Measurements from ENCODE around the gene SLC45A3. TPM values are rescaled to one million over a fixed set of nuclear protein-coding genes. Genes with fewer than 3 reads are reported as not detected.
A peak's percentile ranks its signal among the peaks of the same experiment; 100 is the strongest.
"Not testable (repeated sequence)": the region's sequence is repeated elsewhere in the genome, so short reads cannot be mapped to it uniquely, and the experiment has no call there.

Gene SLC45A3, protein sequence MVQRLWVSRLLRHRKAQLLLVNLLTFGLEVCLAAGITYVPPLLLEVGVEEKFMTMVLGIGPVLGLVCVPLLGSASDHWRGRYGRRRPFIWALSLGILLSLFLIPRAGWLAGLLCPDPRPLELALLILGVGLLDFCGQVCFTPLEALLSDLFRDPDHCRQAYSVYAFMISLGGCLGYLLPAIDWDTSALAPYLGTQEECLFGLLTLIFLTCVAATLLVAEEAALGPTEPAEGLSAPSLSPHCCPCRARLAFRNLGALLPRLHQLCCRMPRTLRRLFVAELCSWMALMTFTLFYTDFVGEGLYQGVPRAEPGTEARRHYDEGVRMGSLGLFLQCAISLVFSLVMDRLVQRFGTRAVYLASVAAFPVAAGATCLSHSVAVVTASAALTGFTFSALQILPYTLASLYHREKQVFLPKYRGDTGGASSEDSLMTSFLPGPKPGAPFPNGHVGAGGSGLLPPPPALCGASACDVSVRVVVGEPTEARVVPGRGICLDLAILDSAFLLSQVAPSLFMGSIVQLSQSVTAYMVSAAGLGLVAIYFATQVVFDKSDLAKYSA
- under 1 TPM; 0.55 to 0.56 TPM for total RNA-seq

DNA sequence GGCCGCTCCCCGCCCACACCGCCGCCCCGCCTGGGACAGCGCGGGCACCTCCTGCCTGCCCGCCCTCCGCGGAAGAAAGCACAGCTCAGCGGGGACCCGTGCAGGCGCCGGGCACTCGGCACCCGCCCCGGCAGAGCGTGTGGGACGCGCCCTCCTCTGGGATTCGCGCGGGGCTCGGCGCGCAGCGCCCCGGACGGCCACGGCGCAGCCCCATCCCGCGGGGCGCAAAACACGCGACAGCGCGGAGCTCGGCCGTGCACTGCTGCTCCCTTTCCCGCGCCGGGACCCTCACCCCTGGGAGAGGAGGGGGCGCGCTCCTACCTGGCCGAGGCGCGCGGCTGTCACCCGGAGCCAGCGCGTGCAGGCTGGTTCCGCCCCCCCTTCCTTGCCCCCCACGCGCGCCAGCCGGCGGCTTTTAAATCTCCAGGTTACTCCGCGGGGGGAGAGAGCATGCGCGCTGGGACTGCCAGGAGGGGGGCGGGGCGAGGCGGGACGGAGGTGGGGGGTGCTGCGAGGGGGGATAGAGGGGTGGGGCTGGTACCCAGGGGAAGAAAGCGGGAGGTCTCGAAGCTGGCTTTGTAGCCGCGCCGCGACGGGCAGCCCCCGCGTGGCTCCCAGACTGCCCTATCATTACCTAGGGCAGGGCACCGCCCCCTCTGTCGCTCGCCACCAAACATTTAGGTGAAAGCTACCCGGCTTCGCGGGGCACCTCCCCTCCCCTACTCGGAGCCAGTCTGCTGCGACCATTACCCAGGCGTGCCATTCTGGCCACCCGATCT, at the start of gene SLC45A3:
SLC45A3 (minus strand) TSS at position 437 of the 779 bp plus-strand sequence. CDS start 15,853 bp downstream, outside the sequence.
- no peaks in the 10 kb centered on the region for H3K36me3 Mint-ChIP-seq
- DNase-seq: peak; percentile 40
- intact Hi-C loops (cut with micrococcal nuclease): no loop called here
- no peaks in the 10 kb centered on the region for H3K9me3 Mint-ChIP-seq
- H3K4me1 Mint-ChIP-seq (ENCODE audit: low read depth): peaks cover 10% of the 10 kb centered on the region
- CTCF ChIA-PET: interaction anchor here (0.9 to 8.7 kb wide), 6 partner anchors 17 to 102 kb away, joined by 3 to 84 read pairs (median 6); partner anchors contain the start of gene ELK4
- H3K27ac Mint-ChIP-seq: no peak within 1 kb of the TSS
- H3K27me3 Mint-ChIP-seq: peaks cover 13% of the 10 kb centered on the region
- H3K4me3 Mint-ChIP-seq: peak within 1 kb of the TSS; percentile 72
- POLR2A ChIA-PET: interaction anchor here (1.0 to 1.5 kb wide), 3 partner anchors 48 to 88 kb away, joined by 3 to 5 read pairs (median 4); no protein-coding TSS in a partner anchor

DNA sequence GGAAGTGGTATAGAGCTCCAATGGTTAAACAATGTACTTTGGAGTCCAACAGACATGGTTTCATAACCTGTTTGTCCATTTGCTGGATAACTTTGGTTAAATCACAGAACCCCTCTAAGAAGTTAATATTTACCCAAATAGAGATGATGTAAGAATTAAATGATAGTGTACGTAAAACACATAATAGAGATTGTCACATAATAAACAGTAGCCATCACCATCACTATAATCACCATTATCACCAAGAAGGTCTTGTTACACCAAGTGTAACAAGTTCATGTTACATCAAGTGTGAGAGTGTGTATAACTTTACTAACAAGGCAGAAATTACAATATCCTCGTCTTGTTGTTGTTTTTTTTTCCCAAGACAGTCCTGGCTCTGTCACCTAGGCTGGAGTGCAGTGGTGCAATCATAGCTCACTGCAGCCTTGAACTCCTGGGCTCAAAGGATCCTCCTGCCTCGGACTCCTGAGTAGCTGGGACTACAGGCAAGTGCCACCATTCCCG, 46.4 kb upstream of the SLC45A3 start:
- Mint-ChIP-seq H3K4me3 (no peak overlapping the region), H3K36me3 (peaks cover 37% of the 10 kb centered on the region), H3K4me1 (ENCODE audit: low read depth) (peaks cover 20% of the 10 kb centered on the region), H3K9me3 (no peaks in the 10 kb centered on the region), H3K27me3 (no peaks in the 10 kb centered on the region), H3K27ac (no peak overlapping the region)
- intact Hi-C loops (cut with micrococcal nuclease): no loop called here
- ChIA-PET POLR2A (no interaction called here), CTCF (interaction anchor here (3.9 to 7.4 kb wide), 2 partner anchors 16 to 68 kb away, joined by 12 to 52 read pairs; no protein-coding TSS in a partner anchor)
- DNase-seq: no peak

DNA sequence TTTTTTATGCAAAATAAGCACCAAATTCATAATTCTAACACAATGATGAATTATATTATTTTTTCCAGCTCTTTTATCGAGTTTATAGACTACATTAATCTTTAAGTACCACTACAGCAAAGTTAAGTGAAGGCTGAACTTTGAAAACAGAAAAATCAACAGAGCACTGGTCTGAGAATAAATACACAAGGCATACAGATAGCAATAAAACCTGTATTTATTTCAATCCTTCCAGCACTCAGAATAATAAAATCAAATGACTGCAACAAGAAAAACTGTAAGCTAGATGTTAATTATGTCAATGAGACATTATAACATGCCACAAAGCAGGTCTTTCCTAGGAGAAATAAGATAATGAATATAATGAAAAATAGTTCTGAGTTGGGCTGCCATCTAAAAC, 45.2 kb upstream of the SLC45A3 start:
- no peak for DNase-seq
- no peaks in the 10 kb centered on the region for H3K27me3 Mint-ChIP-seq
- H3K9me3 Mint-ChIP-seq: no peaks in the 10 kb centered on the region
- H3K4me1 Mint-ChIP-seq (ENCODE audit: low read depth): peaks cover 20% of the 10 kb centered on the region
- H3K36me3 Mint-ChIP-seq: peaks cover 45% of the 10 kb centered on the region
- POLR2A ChIA-PET: no interaction called here
- intact Hi-C loops (cut with micrococcal nuclease): no loop called here
- H3K27ac Mint-ChIP-seq: no peak overlapping the region
- CTCF ChIA-PET: interaction anchor here (1.6 to 7.4 kb wide), 3 partner anchors 15 to 201 kb away, joined by 3 to 52 read pairs (median 12); no protein-coding TSS in a partner anchor
- no peak overlapping the region for H3K4me3 Mint-ChIP-seq

DNA sequence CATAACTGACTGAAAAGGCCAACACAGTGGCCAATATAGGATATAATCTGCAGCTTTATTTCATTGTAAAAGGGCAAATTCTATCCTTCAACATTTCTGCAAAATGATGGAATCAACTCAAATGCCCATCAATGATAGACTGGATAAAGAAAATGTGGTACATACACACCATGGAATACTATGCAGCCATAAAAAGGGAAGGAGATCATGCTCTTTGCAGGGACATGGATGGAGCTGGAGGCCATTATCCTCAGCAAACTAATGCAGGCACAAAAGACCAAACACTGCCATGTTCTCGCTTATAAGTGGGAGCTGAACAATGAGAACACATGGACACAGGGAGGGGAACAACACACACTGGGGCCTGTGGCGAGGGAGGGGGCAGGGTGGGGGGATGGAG, 40.4 kb upstream of the SLC45A3 start:
- ChIA-PET POLR2A (interaction anchor here (0.9 to 1.6 kb wide), 3 partner anchors 10 to 27 kb away, joined by 3 read pairs; no protein-coding TSS in a partner anchor), CTCF (interaction anchor here (0.6 to 7.4 kb wide), 4 partner anchors 10 to 401 kb away, joined by 3 to 52 read pairs (median 6); no protein-coding TSS in a partner anchor)
- H3K9me3 Mint-ChIP-seq; intact Hi-C loops (cut with micrococcal nuclease); H3K27me3 Mint-ChIP-seq; DNase-seq; H3K27ac Mint-ChIP-seq; H3K4me3 Mint-ChIP-seq: not testable (repeated sequence)
- peaks cover 57% of the 10 kb centered on the region for H3K36me3 Mint-ChIP-seq
- H3K4me1 Mint-ChIP-seq (ENCODE audit: low read depth): peaks cover 30% of the 10 kb centered on the region

DNA sequence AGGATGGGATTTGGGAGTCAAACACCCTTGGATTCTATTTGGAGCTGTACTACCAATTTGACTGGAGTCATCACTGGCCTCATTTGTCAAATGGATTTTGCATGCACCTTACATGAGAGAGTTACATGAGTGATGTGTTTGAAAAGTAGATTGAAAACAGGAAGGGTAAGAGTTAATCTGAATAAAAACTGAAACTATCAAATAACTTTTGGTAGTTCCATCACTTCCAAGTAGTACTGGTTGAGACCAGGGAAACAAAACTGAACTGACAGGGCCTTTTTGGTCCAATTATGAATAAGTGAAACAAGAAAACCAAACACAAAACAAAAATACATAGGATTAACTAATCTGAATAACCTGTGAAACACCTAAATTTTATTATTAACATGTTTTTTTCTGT, 39.5 kb upstream of the SLC45A3 start:
- H3K4me3 Mint-ChIP-seq: no peak overlapping the region
- CTCF ChIA-PET: interaction anchor here (0.7 to 7.4 kb wide), 2 partner anchors 9 to 62 kb away, joined by 5 to 52 read pairs; no protein-coding TSS in a partner anchor
- no peaks in the 10 kb centered on the region for H3K9me3 Mint-ChIP-seq
- H3K27ac Mint-ChIP-seq: peak overlapping the region; percentile 86
- H3K27me3 Mint-ChIP-seq: no peaks in the 10 kb centered on the region
- H3K4me1 Mint-ChIP-seq (ENCODE audit: low read depth): peaks cover 30% of the 10 kb centered on the region
- no peak for DNase-seq
- intact Hi-C loops (cut with micrococcal nuclease): loop anchor here (2.0 kb wide), 2 partner anchors 29 to 55 kb away; partner anchors contain the start of gene RAB29
- H3K36me3 Mint-ChIP-seq: peaks cover 57% of the 10 kb centered on the region
- POLR2A ChIA-PET: interaction anchor here (1.4 to 1.6 kb wide), 2 partner anchors 9 to 28 kb away, joined by 3 read pairs; no protein-coding TSS in a partner anchor

DNA sequence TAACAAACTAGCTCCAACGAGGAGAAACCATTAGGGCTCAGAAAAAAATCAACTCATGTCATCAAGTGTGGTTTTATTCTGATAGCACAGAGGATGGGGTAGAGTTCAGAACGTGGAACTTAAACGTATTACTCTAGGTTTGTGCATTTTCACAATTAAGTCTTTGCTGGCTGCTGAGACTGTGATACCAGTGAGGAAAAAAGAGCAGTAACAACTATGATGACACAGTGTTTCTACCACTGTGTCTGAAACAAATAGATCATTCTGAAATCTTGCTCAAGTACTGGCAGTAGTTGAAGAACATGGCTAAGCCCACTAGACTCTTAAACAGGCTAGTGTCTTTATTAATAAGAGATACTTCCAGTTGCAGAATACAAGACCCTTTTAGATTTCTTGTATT, 38.7 kb upstream of the SLC45A3 start:
- intact Hi-C loops (cut with micrococcal nuclease): loop anchor here (2.0 kb wide), 2 partner anchors 30 to 56 kb away; partner anchors contain the start of gene RAB29
- DNase-seq: no peak
- Mint-ChIP-seq H3K36me3 (peaks cover 55% of the 10 kb centered on the region), H3K4me3 (no peak overlapping the region), H3K4me1 (ENCODE audit: low read depth) (peaks cover 30% of the 10 kb centered on the region), H3K9me3 (no peaks in the 10 kb centered on the region), H3K27me3 (no peaks in the 10 kb centered on the region), H3K27ac (peak overlapping the region; percentile 61)
- ChIA-PET CTCF (interaction anchor here (0.8 kb wide), 1 partner anchor 59 kb away, joined by 3 read pairs; no protein-coding TSS in a partner anchor), POLR2A (interaction anchor here (1.6 kb wide), 1 partner anchor 8 kb away, joined by 3 read pairs; no protein-coding TSS in a partner anchor)

DNA sequence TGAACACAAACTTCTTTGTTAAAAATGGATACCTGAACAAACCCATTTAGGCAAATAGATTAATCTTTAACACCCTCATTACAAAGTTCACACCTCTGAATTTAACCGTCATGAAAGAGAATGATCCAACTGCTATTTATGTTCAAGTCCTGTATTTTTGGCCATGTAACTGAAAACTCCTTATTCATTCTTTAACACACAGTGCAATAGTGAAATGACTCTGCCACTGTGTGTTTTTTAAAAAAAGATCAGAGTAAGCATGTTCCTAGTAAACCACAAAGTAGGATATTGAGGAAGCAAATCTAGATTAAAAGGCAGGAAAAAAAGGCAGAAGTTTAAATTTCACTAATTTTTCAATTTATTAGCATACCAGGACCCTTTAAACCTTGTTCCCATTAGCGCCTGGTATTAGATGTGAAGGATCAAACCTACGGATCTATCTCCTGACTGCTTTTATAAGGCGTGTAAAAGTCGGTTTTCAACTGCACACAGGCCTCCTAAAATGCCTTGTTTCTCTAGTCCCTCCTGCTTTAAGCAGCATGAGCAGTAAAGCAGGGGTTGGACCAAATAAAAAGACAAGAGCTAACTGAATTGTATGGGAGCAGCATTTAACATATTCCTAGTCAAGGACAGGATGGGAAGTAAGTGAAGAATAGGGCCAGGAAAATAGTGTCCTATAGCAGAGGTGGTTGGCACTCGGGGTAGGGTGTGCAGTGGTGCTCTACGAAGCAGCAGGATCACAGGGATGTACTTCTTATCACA, 36.2 kb upstream of the SLC45A3 start:
- DNase-seq: no peak
- no peak overlapping the region for H3K4me3 Mint-ChIP-seq
- no peaks in the 10 kb centered on the region for H3K9me3 Mint-ChIP-seq
- no peaks in the 10 kb centered on the region for H3K27me3 Mint-ChIP-seq
- H3K27ac Mint-ChIP-seq: peak overlapping the region; percentile 7
- peaks cover 30% of the 10 kb centered on the region for H3K4me1 Mint-ChIP-seq (ENCODE audit: low read depth)
- H3K36me3 Mint-ChIP-seq: peaks cover 48% of the 10 kb centered on the region
- intact Hi-C loops (cut with micrococcal nuclease): no loop called here
- POLR2A ChIA-PET: interaction anchor here (0.5 kb wide), 1 partner anchor 321 kb away, joined by 5 read pairs; no protein-coding TSS in a partner anchor
- CTCF ChIA-PET: no interaction called here

DNA sequence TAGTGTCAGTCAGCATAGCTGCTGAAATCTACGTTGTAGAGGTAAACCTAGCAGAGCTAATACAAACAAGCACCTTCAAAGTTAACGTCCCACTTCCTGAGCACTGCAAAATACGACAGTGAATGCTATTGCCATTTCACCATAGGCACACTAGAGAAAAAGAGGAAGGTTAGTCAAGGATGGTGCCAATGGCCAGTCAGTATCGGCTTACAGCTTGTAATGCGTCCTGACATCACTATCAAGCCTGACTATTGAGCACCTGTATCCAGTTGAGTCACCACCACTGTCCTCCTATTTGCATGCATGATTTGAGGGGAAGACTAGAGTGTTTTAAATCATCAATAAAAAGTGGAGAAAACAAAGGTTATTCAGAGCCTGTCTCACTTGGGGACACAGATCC, 35.3 kb upstream of the SLC45A3 start:
- intact Hi-C loops (cut with micrococcal nuclease): no loop called here
- H3K4me3 Mint-ChIP-seq: no peak overlapping the region
- CTCF ChIA-PET: interaction anchor here (2.2 to 11.7 kb wide), 2 partner anchors 56 to 124 kb away, joined by 6 to 317 read pairs; no protein-coding TSS in a partner anchor
- H3K27ac Mint-ChIP-seq: no peak overlapping the region
- no peaks in the 10 kb centered on the region for H3K27me3 Mint-ChIP-seq
- H3K4me1 Mint-ChIP-seq (ENCODE audit: low read depth): peaks cover 33% of the 10 kb centered on the region
- no peak for DNase-seq
- H3K36me3 Mint-ChIP-seq: peaks cover 43% of the 10 kb centered on the region
- no peaks in the 10 kb centered on the region for H3K9me3 Mint-ChIP-seq
- POLR2A ChIA-PET: no interaction called here

DNA sequence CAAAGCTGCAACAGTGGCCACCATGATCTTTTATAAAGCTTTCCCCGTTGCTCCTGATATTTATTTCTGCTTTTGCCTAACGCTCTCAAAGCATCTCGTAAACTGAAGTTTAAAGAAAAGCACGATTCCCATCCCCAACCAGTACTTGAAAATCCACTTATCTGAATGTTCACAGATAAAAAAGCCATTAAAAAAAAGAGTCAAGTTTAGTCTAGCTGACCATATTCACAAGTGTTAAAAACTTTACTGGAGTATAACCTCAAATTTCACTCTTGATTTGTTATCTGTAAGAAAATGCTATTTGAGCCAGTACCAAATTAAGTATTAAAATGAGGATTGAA, 34.6 kb upstream of the SLC45A3 start:
- CTCF ChIA-PET: interaction anchor here (0.7 to 11.7 kb wide), 5 partner anchors 19 to 262 kb away, joined by 3 to 317 read pairs (median 6); no protein-coding TSS in a partner anchor

DNA sequence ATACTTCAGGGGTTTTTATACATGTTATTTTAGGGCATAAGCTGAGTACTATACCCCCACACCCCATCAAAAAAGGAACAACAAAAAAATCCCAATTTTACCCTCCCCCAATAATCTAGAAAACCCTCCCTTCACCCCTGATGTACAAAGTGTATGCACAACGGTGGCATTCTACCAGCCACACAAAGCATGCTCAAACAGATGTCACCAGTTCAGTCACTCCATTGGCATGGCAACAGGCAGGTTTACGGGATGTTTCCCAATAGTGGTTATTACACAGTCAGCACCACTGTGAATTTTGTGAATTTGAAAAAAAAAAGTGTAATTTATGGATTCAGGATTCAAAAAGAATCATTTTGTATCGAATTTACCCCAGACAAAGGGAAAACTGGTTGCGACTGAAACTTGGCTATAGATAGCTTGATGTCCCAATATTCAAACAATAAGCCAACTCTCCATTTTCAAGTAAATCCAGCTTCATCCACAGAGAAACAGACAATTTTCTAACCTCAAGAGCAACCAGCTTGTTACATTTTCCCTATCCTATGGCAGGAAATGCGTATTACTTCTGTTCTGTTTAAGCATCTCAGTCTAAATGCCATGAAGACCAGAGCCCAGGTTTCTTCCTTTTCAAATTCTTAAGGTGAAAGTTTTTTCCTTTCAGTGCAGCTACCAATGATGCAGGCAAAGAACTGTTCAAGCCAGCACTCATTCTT, 34.0 kb upstream of the SLC45A3 start:
- ChIA-PET CTCF (interaction anchor here (0.7 to 11.7 kb wide), 5 partner anchors 19 to 263 kb away, joined by 3 to 317 read pairs (median 6); no protein-coding TSS in a partner anchor), POLR2A (interaction anchor here (1.0 kb wide), 1 partner anchor 31 kb away, joined by 4 read pairs; no protein-coding TSS in a partner anchor)
- intact Hi-C loops (cut with micrococcal nuclease): no loop called here
- DNase-seq: no peak
- H3K4me3 Mint-ChIP-seq: no peak overlapping the region
- peaks cover 33% of the 10 kb centered on the region for H3K36me3 Mint-ChIP-seq
- no peak overlapping the region for H3K27ac Mint-ChIP-seq
- H3K4me1 Mint-ChIP-seq (ENCODE audit: low read depth): peaks cover 20% of the 10 kb centered on the region
- H3K9me3 Mint-ChIP-seq: no peaks in the 10 kb centered on the region
- no peaks in the 10 kb centered on the region for H3K27me3 Mint-ChIP-seq

More for the DNA sequence above, 34.6 kb upstream of the SLC45A3 start:
- no peak for DNase-seq
- no peaks in the 10 kb centered on the region for H3K27me3 Mint-ChIP-seq
- peaks cover 26% of the 10 kb centered on the region for H3K4me1 Mint-ChIP-seq (ENCODE audit: low read depth)
- intact Hi-C loops (cut with micrococcal nuclease): no loop called here
- POLR2A ChIA-PET: no interaction called here
- peaks cover 38% of the 10 kb centered on the region for H3K36me3 Mint-ChIP-seq
- no peak overlapping the region for H3K27ac Mint-ChIP-seq
- no peak overlapping the region for H3K4me3 Mint-ChIP-seq
- H3K9me3 Mint-ChIP-seq: no peaks in the 10 kb centered on the region
